Measurements from ENCODE around the gene TAF12.
"Not testable (repeated sequence)": the region's sequence is repeated elsewhere in the genome, so short reads cannot be mapped to it uniquely, and the experiment has no call there.

Gene TAF12

GRCh38 chr1:28645406-28645805 lies 2.5 kb upstream of the TAF12 start:
- in situ Hi-C loops (cut with MboI; ENCODE audit: low sequenced_read_pairs): not testable (repeated sequence)

- in situ Hi-C loops (cut with MboI; ENCODE audit: low sequenced_read_pairs): no loop called here
These were observed 1.6 kb upstream of the TAF12 start for GRCh38 chr1:28644494-28644893.

GRCh38 chr1:28642056-28642846 lies 616 bp downstream of the TAF12 start:
- in situ Hi-C loops (cut with MboI; ENCODE audit: low sequenced_read_pairs): no loop called here

- in situ Hi-C loops (cut with MboI; ENCODE audit: low sequenced_read_pairs): no loop called here
These were observed 2.1 kb downstream of the TAF12 start for GRCh38 chr1:28640766-28641165.

- in situ Hi-C loops (cut with MboI; ENCODE audit: low sequenced_read_pairs): no loop called here
These were observed 10.3 kb downstream of the TAF12 start for GRCh38 chr1:28632560-28632959.

GRCh38 chr1:28631713-28632112 lies 11.2 kb downstream of the TAF12 start:
- in situ Hi-C loops (cut with MboI; ENCODE audit: low sequenced_read_pairs): no loop called here

- in situ Hi-C loops (cut with MboI; ENCODE audit: low sequenced_read_pairs): loop anchor here (25.0 kb wide), 1 partner anchor 226 kb away; no protein-coding TSS in a partner anchor
These were observed 29.7 kb downstream of the TAF12 start for GRCh38 chr1:28613175-28613574.

- in situ Hi-C loops (cut with MboI; ENCODE audit: low sequenced_read_pairs): loop anchor here (25.0 kb wide), 1 partner anchor 219 kb away; no protein-coding TSS in a partner anchor
These were observed 36.1 kb downstream of the TAF12 start for GRCh38 chr1:28606771-28607170.

GRCh38 chr1:28604962-28605361 lies 37.9 kb downstream of the TAF12 start:
- in situ Hi-C loops (cut with MboI; ENCODE audit: low sequenced_read_pairs): loop anchor here (25.0 kb wide), 1 partner anchor 218 kb away; no protein-coding TSS in a partner anchor

- in situ Hi-C loops (cut with MboI; ENCODE audit: low sequenced_read_pairs): loop anchor here (25.0 kb wide), 1 partner anchor 217 kb away; no protein-coding TSS in a partner anchor
These were observed 38.5 kb downstream of the TAF12 start for GRCh38 chr1:28604411-28604810.

GRCh38 chr1:28602536-28603439 lies 40.1 kb downstream of the TAF12 start:
- in situ Hi-C loops (cut with MboI; ENCODE audit: low sequenced_read_pairs): loop anchor here (25.0 kb wide), 1 partner anchor 215 kb away; no protein-coding TSS in a partner anchor

- in situ Hi-C loops (cut with MboI; ENCODE audit: low sequenced_read_pairs): loop anchor here (25.0 kb wide), 1 partner anchor 214 kb away; no protein-coding TSS in a partner anchor
These were observed 41.2 kb downstream of the TAF12 start for GRCh38 chr1:28601696-28602095.

GRCh38 chr1:28596276-28596675 lies 46.6 kb downstream of the TAF12 start:
- in situ Hi-C loops (cut with MboI; ENCODE audit: low sequenced_read_pairs): not testable (repeated sequence)

- in situ Hi-C loops (cut with MboI; ENCODE audit: low sequenced_read_pairs): no loop called here
These were observed 47.3 kb downstream of the TAF12 start for GRCh38 chr1:28595412-28596191.

- in situ Hi-C loops (cut with MboI; ENCODE audit: low sequenced_read_pairs): not testable (repeated sequence)
These were observed 48.0 kb downstream of the TAF12 start for GRCh38 chr1:28594686-28595411.

- in situ Hi-C loops (cut with MboI; ENCODE audit: low sequenced_read_pairs): not testable (repeated sequence)
These were observed 48.9 kb downstream of the TAF12 start for GRCh38 chr1:28593988-28594356.

GRCh38 chr1:28592321-28593071 lies 50.4 kb downstream of the TAF12 start:
- in situ Hi-C loops (cut with MboI; ENCODE audit: low sequenced_read_pairs): no loop called here

GRCh38 chr1:28591708-28592320 lies 51.1 kb downstream of the TAF12 start, which contains the start of gene RAB42:
Gene RAB42, plus strand, starts transcription at chr1:28592265. Its CDS starts 247 bp downstream, at chr1:28592512.
- in situ Hi-C loops (cut with MboI; ENCODE audit: low sequenced_read_pairs): no loop called here
